Tibial artery (tissue), 4 donors: ENCODE measurements around the gene HS3ST6.
"Not testable (repeated sequence)": the region's sequence is repeated elsewhere in the genome, so short reads cannot be mapped to it uniquely, and the experiment has no call there.

Experiments
- DNase-seq, 2 donors: peaks; one replicate each; pipeline ENCODE4 v3.0.0-alpha.2; 2019
- H3K27ac ChIP-seq, 2 donors: fragments of 200-600 bp; sonication (generic) in 1 of 2; 1 replicate in 1 of 2; 2 replicates in 1 of 2; pipeline ENCODE4 v1.5.1; 2018 to 2019; ENCODE audit warnings: mild to moderate bottlenecking in 1 of 2
- H3K27me3 ChIP-seq, 2 donors: fragments of 200-600 bp; sonication (generic) in 1 of 2; one replicate each; pipeline versions ENCODE4 v1.5.1 to v1.6.0; 2016 to 2019
- H3K36me3 ChIP-seq, 3 donors: fragments of 200-600 bp; sonication (generic) in 2 of 3; one replicate each; pipeline ENCODE4 v1.5.1; 2016 to 2019; ENCODE audit warnings: mild to moderate bottlenecking in 2 of 3
- H3K4me1 ChIP-seq, 4 donors: fragments of 200-600 bp; sonication (generic) in 2 of 4; 1 replicate in 3 of 4; 2 replicates in 1 of 4; pipeline ENCODE4 v1.5.1; 2016 to 2019
- H3K4me3 ChIP-seq, 2 donors: fragments of 200-600 bp; sonication (generic) in 1 of 2; 1 replicate in 1 of 2; 2 replicates in 1 of 2; pipeline ENCODE4 v1.5.1; 2018 to 2019; ENCODE audit warnings: mild to moderate bottlenecking in 2 of 2
- H3K9me3 ChIP-seq, 3 donors: fragments of 200-600 bp; sonication (generic) in 1 of 3; one replicate each; pipeline ENCODE4 v1.5.1; 2016 to 2019
- intact Hi-C: fragments of 100-400 bp; cut with DNase I; formaldehyde crosslinking; loops from one replicate; pipeline ENCODE4 v1.15.0; 2023; ENCODE audit warnings: low total_unique reads
- TF ChIP-seq, protein P1 (sequence below), 2 experiments: fragments of 200-600 bp in 1 of 2; fragments of 450-650 bp in 1 of 2; IDR thresholded peaks; one replicate each; pipeline ENCODE4 v1.5.1; 2017 to 2019; ENCODE audit warnings: antibody characterized with exemption in 2 of 2, mild to moderate bottlenecking in 1 of 2, moderate library complexity in 1 of 2

The HS3ST6 gene

GRCh38 chr16:1963806-1964505 lies 45.7 kb upstream of the HS3ST6 start:
- Histone ChIP-seq H3K27ac (peak overlapping the region; percentile 95 to 98), H3K4me3 (peak overlapping the region; percentile 89 to 93), H3K9me3 (no peaks in the 10 kb centered on the region), H3K27me3 (no peaks in the 10 kb centered on the region), H3K4me1 (peaks cover 0 to 36% (median 25%) of the 10 kb centered on the region in 4 donors), H3K36me3 (peaks cover 28 to 34% (median 32%) of the 10 kb centered on the region in 3 donors)
- DNase-seq, result no peak
- TF ChIP-seq, protein P1, sequence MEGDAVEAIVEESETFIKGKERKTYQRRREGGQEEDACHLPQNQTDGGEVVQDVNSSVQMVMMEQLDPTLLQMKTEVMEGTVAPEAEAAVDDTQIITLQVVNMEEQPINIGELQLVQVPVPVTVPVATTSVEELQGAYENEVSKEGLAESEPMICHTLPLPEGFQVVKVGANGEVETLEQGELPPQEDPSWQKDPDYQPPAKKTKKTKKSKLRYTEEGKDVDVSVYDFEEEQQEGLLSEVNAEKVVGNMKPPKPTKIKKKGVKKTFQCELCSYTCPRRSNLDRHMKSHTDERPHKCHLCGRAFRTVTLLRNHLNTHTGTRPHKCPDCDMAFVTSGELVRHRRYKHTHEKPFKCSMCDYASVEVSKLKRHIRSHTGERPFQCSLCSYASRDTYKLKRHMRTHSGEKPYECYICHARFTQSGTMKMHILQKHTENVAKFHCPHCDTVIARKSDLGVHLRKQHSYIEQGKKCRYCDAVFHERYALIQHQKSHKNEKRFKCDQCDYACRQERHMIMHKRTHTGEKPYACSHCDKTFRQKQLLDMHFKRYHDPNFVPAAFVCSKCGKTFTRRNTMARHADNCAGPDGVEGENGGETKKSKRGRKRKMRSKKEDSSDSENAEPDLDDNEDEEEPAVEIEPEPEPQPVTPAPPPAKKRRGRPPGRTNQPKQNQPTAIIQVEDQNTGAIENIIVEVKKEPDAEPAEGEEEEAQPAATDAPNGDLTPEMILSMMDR (IDR thresholded peaks at IDR 0.05), result no peak
- intact Hi-C loops, result no loop called here

GRCh38 chr16:1962161-1963153 lies 44.2 kb upstream of the HS3ST6 start:
- peaks cover 0 to 39% (median 28%) of the 10 kb centered on the region in 4 donors for H3K4me1 ChIP-seq

DNA sequence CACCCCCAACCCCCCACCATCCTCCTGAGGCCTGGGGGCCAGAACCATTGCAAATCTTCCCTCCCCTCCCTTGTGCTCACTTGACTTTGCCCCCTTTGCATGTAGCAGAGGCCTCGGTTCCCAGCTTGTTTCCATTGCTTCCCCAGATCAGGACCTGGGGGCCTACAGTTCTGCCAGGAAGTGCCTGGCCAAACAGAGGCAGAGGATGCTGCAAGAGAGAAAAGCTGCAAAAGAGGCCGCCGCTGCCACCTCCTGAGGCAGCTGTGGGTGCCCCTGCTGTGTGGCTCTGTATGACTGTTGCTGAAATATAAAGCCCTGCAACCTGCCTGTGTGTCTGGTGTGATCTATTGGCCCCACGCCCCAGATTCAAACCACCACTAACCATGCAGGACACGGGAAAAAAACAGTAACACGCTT lies 43.4 kb upstream of the HS3ST6 start:
- H3K4me3 ChIP-seq, result no peak overlapping the region
- H3K9me3 ChIP-seq, result no peaks in the 10 kb centered on the region
- no peak overlapping the region for H3K27ac ChIP-seq
- TF ChIP-seq, protein P1 (IDR thresholded peaks at IDR 0.05), result no peak
- H3K4me1 ChIP-seq, result peaks cover 0 to 39% (median 28%) of the 10 kb centered on the region in 4 donors
- peaks cover 28 to 34% (median 32%) of the 10 kb centered on the region in 3 donors for H3K36me3 ChIP-seq
- intact Hi-C loops, result no loop called here
- DNase-seq, result no peak
- H3K27me3 ChIP-seq, result no peaks in the 10 kb centered on the region

More at GRCh38 chr16:1962161-1963153, 44.2 kb upstream of the HS3ST6 start:
- H3K4me3 ChIP-seq, intact Hi-C loops, H3K27me3 ChIP-seq, H3K27ac ChIP-seq, H3K9me3 ChIP-seq, DNase-seq: not testable (repeated sequence)
- H3K36me3 ChIP-seq, result peaks cover 28 to 34% (median 32%) of the 10 kb centered on the region in 3 donors

DNA sequence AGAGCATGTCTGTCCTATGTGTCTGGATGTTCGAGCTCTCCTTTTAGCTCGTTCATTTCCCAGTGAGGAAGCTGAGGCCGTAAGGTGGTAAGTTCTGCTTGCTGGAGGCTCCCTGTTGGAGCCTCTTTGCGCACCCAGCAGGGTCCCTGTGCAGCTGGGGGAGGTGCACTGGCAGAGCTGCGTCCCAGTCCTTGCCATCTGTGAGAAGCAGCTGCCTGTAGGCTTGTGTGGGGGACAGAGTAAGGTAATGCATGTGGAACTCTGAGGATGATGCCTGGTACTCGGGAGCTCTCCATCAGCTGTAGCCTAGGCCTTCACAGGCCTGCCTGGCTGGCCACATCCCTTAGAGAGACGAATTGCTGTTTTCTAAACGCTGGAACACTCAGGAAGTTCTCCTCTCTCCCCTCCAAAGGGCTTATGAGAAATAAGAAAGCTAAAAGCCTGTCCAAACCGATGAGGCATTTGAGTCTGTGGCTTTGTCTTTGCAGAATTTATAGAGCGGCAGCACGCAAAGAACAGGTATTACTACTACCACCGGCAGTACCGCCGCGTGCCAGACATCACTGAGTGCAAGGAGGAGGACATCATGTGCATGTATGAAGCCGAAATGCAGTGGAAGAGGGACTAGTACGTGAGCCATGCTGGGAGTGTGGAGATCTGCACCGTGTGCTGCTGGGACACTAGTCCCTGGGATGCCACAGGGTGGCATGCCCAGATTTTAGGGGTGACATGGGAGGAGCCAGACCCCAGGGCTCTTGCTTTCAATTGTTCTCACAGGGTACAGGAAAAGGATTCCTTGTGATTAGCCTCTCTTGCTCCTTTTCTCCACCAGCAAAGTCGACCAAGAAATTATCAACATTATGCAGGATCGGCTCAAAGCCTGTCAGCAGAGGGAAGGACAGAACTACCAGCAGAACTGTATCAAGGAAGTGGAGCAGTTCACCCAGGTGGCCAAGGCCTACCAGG lies 42.7 kb upstream of the HS3ST6 start:
- peaks cover 28 to 34% (median 32%) of the 10 kb centered on the region in 3 donors for H3K36me3 ChIP-seq
- DNase-seq, result no peak
- intact Hi-C loops, result no loop called here
- H3K27me3 ChIP-seq, result no peaks in the 10 kb centered on the region
- H3K27ac ChIP-seq, result peak overlapping the region in 1 of 2 donors; percentile 92
- TF ChIP-seq, protein P1 (IDR thresholded peaks at IDR 0.05), result no peak
- H3K4me3 ChIP-seq, result peak overlapping the region in 1 of 2 donors; percentile 83
- H3K4me1 ChIP-seq, result peaks cover 0 to 37% (median 27%) of the 10 kb centered on the region in 4 donors
- H3K9me3 ChIP-seq, result no peaks in the 10 kb centered on the region

- Histone ChIP-seq H3K36me3 (peaks cover 28 to 34% (median 32%) of the 10 kb centered on the region in 3 donors), H3K27me3 (peaks cover 0 to 5% of the 10 kb centered on the region in 2 donors), H3K27ac (peak within 1 kb of the TSS; percentile 85 to 92), H3K4me1 (peaks cover 0 to 32% (median 21%) of the 10 kb centered on the region in 4 donors), H3K4me3 (peak within 1 kb of the TSS; percentile 80 to 83), H3K9me3 (no peaks in the 10 kb centered on the region)
- intact Hi-C loops, result no loop called here
- TF ChIP-seq, protein P1 (IDR thresholded peaks at IDR 0.05), result peak; percentile 51 to 60
- DNase-seq, result peak; percentile 89 to 95
These were observed 41.2 kb upstream of the HS3ST6 start, which contains the start of gene NDUFB10 for GRCh38 chr16:1959269-1960039. Gene NDUFB10, plus strand, starts transcription at chr16:1959538. Its CDS starts 87 bp downstream, at chr16:1959625.
